Measurements from ENCODE around the gene SUGCT.
A peak's percentile ranks its signal among the peaks of the same experiment; 100 is the strongest.

SUGCT gene

GRCh38 chr7:40760293-40760964 is 625.6 kb downstream of the SUGCT start:
- Histone ChIP-seq H3K27me3 (no peaks in the 10 kb centered on the region), H4K20me1 (no peaks in the 10 kb centered on the region), H3K36me3 (no peaks in the 10 kb centered on the region), H3K9me3 (no peaks in the 10 kb centered on the region), H3K4me1 (peaks cover 8% of the 10 kb centered on the region), H3K27ac (no peak overlapping the region), H3K4me2 (no peak overlapping the region), H3K4me3 (no peak overlapping the region), H3K9ac (no peak overlapping the region)
- no peak for TF ChIP-seq Cebpa-rat (IDR thresholded peaks at IDR 0.05)

- Histone ChIP-seq H3K27ac (no peak overlapping the region), H3K36me3 (no peaks in the 10 kb centered on the region), H3K9me3 (no peaks in the 10 kb centered on the region), H3K4me1 (peaks cover 14% of the 10 kb centered on the region), H3K4me2 (no peak overlapping the region), H3K9ac (no peak overlapping the region), H3K27me3 (no peaks in the 10 kb centered on the region), H4K20me1 (no peaks in the 10 kb centered on the region), H3K4me3 (no peak overlapping the region)
- TF ChIP-seq Cebpa-rat (IDR thresholded peaks at IDR 0.05): no peak
These were observed 626.2 kb downstream of the SUGCT start for GRCh38 chr7:40760987-40761386.

GRCh38 chr7:40761762-40762560 is 627.2 kb downstream of the SUGCT start:
- H3K27me3 ChIP-seq: no peaks in the 10 kb centered on the region
- no peaks in the 10 kb centered on the region for H3K36me3 ChIP-seq
- no peak for TF ChIP-seq Cebpa-rat (IDR thresholded peaks at IDR 0.05)
- no peak overlapping the region for H3K27ac ChIP-seq
- H3K4me3 ChIP-seq: no peak overlapping the region
- H3K4me2 ChIP-seq: no peak overlapping the region
- H3K4me1 ChIP-seq: peaks cover 16% of the 10 kb centered on the region
- no peaks in the 10 kb centered on the region for H4K20me1 ChIP-seq
- no peaks in the 10 kb centered on the region for H3K9me3 ChIP-seq
- H3K9ac ChIP-seq: no peak overlapping the region

DNA sequence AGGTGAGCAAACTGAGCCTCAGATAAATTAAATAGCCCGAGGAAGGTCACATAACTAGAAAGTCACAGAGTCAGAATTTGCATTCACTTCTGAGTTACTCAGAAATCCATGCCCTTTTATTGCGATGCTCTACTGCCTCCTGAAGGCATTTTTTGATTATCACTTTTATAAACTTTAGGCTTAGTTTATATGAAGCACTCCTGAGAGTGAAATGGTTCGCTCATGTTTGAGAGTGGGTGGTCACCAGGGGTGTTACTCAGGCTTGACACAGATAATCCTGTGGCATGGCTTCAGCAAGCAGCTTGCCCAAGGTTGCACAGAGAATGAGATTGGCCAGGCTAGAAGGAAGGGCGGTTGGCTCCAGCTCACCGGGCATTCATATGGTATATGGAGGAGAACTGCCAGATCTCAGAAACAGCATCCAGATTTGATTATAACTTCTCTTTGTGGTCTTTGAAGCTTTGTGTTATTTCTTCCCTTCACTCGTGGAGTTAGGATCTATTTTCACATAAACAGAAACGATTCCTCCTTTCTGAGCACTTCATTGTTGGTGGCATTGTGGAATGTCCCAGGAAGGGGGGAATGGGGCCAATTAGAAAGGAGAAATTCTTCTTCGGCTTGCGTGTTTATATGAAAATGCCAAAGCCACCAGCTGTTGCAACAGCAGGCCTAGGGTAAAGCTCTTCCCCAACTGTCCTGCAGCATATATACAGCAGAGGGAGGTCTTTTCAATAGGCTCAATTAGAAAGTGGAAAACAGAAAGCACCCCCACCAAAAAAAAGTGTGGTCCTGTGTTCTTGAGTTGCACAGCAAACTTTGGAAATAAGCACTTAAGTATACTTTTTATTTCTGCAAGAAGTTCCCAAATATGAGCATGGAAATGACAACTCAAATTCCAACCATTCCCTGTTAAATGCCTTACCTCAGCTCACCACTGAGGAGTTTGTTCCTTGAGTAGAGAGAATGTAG is 628.8 kb downstream of the SUGCT start:
- Histone ChIP-seq H3K9me3 (no peaks in the 10 kb centered on the region), H3K4me2 (no peak overlapping the region), H3K36me3 (no peaks in the 10 kb centered on the region), H3K4me1 (peaks cover 16% of the 10 kb centered on the region), H3K4me3 (no peak overlapping the region), H4K20me1 (no peaks in the 10 kb centered on the region), H3K9ac (no peak overlapping the region), H3K27ac (no peak overlapping the region), H3K27me3 (no peaks in the 10 kb centered on the region)
- TF ChIP-seq Cebpa-rat (IDR thresholded peaks at IDR 0.05): no peak

DNA sequence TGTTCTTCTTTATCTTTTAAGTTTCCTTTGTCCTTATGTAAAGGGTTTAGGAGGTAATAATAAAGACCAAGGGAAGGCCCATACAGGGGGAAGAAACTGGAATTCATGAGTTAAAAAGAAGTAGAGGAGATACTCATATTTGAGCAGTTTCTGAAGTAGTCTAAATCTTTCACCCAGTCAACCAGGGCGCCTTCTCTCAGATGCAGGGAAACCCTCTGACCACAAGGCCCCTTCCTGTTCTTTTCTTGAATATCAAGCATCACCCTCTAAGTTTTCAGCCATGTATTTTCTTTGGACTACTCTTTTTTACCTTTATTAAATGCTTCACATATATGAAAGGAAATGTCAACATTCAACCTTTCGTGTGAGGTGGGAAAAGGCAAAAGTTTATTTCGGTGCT is 630.8 kb downstream of the SUGCT start:
- TF ChIP-seq Cebpa-rat (IDR thresholded peaks at IDR 0.05): no peak
- no peaks in the 10 kb centered on the region for H4K20me1 ChIP-seq
- no peak overlapping the region for H3K4me3 ChIP-seq
- no peaks in the 10 kb centered on the region for H3K36me3 ChIP-seq
- H3K4me2 ChIP-seq: peak overlapping the region; percentile 59
- no peak overlapping the region for H3K9ac ChIP-seq
- H3K27me3 ChIP-seq: no peaks in the 10 kb centered on the region
- no peak overlapping the region for H3K27ac ChIP-seq
- H3K4me1 ChIP-seq: peaks cover 16% of the 10 kb centered on the region
- no peaks in the 10 kb centered on the region for H3K9me3 ChIP-seq

DNA sequence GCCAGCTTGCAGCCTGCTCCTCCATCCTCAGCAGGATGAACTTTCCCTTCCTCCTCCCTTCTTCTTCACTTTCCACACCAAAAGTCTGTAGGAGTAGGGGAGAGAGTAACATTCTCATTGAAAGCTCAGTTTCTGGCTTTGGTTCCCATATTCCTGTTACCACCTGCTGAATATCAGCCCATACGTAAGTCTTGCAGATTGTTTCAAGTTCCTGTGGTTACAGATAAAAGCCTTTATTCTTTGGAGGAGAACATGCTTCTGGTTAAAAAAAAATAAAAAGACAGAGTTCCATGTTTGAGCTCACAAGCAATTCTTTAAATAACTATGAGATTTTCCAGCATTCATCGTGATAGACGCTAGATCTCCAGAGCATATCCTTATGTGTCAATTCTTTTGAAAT is 637.3 kb downstream of the SUGCT start:
- no peaks in the 10 kb centered on the region for H3K36me3 ChIP-seq
- H3K4me1 ChIP-seq: peaks cover 13% of the 10 kb centered on the region
- H3K27ac ChIP-seq: no peak overlapping the region
- H3K4me2 ChIP-seq: no peak overlapping the region
- no peaks in the 10 kb centered on the region for H4K20me1 ChIP-seq
- H3K9ac ChIP-seq: no peak overlapping the region
- TF ChIP-seq Cebpa-rat (IDR thresholded peaks at IDR 0.05): no peak
- no peaks in the 10 kb centered on the region for H3K27me3 ChIP-seq
- H3K9me3 ChIP-seq: no peaks in the 10 kb centered on the region
- no peak overlapping the region for H3K4me3 ChIP-seq

DNA sequence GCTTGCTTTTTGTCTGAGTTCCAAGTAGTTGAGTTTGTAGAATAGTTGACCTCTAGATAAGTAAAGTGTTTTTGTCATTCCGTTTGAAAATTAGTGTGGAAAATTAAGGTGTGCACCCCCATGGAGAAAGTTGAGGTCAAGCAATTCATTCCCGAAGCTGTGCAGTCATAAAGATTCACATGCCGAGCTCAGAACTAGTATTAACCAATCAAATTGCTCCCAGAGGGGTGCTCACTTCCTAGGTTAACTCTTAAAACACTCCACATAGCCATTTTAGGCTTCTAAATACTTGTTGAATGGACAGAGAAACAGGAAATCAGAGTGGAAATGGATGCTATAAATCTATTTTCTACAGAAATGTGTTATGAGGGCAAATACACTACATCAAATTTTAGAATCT is 638.9 kb downstream of the SUGCT start:
- Histone ChIP-seq H3K4me1 (peaks cover 29% of the 10 kb centered on the region), H3K4me2 (no peak overlapping the region), H3K4me3 (no peak overlapping the region), H3K27me3 (no peaks in the 10 kb centered on the region), H3K36me3 (no peaks in the 10 kb centered on the region), H4K20me1 (no peaks in the 10 kb centered on the region), H3K9me3 (no peaks in the 10 kb centered on the region), H3K27ac (no peak overlapping the region), H3K9ac (no peak overlapping the region)
- TF ChIP-seq Cebpa-rat (IDR thresholded peaks at IDR 0.05): no peak

- Histone ChIP-seq H3K4me2 (no peak overlapping the region), H3K4me1 (peaks cover 31% of the 10 kb centered on the region), H3K9ac (no peak overlapping the region), H3K4me3 (no peak overlapping the region), H3K36me3 (no peaks in the 10 kb centered on the region), H3K27me3 (no peaks in the 10 kb centered on the region), H3K9me3 (no peaks in the 10 kb centered on the region), H3K27ac (no peak overlapping the region), H4K20me1 (no peaks in the 10 kb centered on the region)
- TF ChIP-seq Cebpa-rat (IDR thresholded peaks at IDR 0.05): no peak
These were observed 641.1 kb downstream of the SUGCT start for GRCh38 chr7:40775877-40776276.

- no peak for TF ChIP-seq Cebpa-rat (IDR thresholded peaks at IDR 0.05)
- Histone ChIP-seq H3K4me3 (no peak overlapping the region), H3K27ac (peak overlapping the region; percentile 51; the same call in 1 of the 2 replicates), H3K36me3 (no peaks in the 10 kb centered on the region), H3K4me1 (peaks cover 39% of the 10 kb centered on the region), H3K27me3 (no peaks in the 10 kb centered on the region), H3K9ac (no peak overlapping the region), H4K20me1 (no peaks in the 10 kb centered on the region), H3K4me2 (peak overlapping the region; percentile 61), H3K9me3 (no peaks in the 10 kb centered on the region)
These were observed 643.0 kb downstream of the SUGCT start for GRCh38 chr7:40777730-40778312.
